Stimulated activated naive CD8-positive, alpha-beta T cell treated with anti-CD3 and anti-CD28 coated beads, Interleukin-15, Interleukin-2, amounts not matched to agents 100 ng/mL and 50 ng/mL, for 24 hours (primary cell): ENCODE data around the gene GPN3.
"Not testable (repeated sequence)": the region's sequence is repeated elsewhere in the genome, so short reads cannot be mapped to it uniquely, and the experiment has no call there.

Source experiments
- H3K27ac Mint-ChIP-seq: one replicate; pipeline ENCODE4 v1.8.0; 2021; ENCODE audit warnings: mild to moderate bottlenecking, mixed read lengths
- H3K27me3 Mint-ChIP-seq: one replicate; pipeline ENCODE4 v1.8.0; 2021; ENCODE audit warnings: mixed read lengths
- H3K36me3 Mint-ChIP-seq: one replicate; pipeline ENCODE4 v1.8.0; 2021; ENCODE audit warnings: low read depth, mixed read lengths
- H3K4me1 Mint-ChIP-seq: one replicate; pipeline ENCODE4 v1.8.0; 2021; ENCODE audit warnings: low read depth, mixed read lengths
- H3K4me3 Mint-ChIP-seq: one replicate; pipeline ENCODE4 v1.8.0; 2021; ENCODE audit warnings: mild to moderate bottlenecking, mixed read lengths
- H3K9me3 Mint-ChIP-seq: one replicate; pipeline ENCODE4 v1.8.0; 2021; ENCODE audit warnings: mixed read lengths

Gene GPN3

GRCh38 chr12:110468214-110469048 is at the start of gene GPN3, which contains the start of gene FAM216A:
TSS of gene GPN3 (minus strand) at chr12:110468257. CDS start at chr12:110468203, 54 bp downstream.
TSS of gene FAM216A (plus strand) at chr12:110468845. CDS start at chr12:110468876, 31 bp downstream.
- Mint-ChIP-seq H3K4me3 (peak within 1 kb of the TSS; percentile 97), H3K36me3 (peaks cover 47% of the 10 kb centered on the region), H3K27ac (peak within 1 kb of the TSS; percentile 100), H3K27me3 (no peaks in the 10 kb centered on the region), H3K4me1 (peaks cover 52% of the 10 kb centered on the region), H3K9me3 (no peaks in the 10 kb centered on the region)

- H3K4me1 Mint-ChIP-seq = no peaks in the 10 kb centered on the region
- no peak overlapping the region for H3K4me3 Mint-ChIP-seq
- H3K9me3 Mint-ChIP-seq = no peaks in the 10 kb centered on the region
- no peaks in the 10 kb centered on the region for H3K27me3 Mint-ChIP-seq
- no peak overlapping the region for H3K27ac Mint-ChIP-seq
- H3K36me3 Mint-ChIP-seq = no peaks in the 10 kb centered on the region
Measured at GRCh38 chr12:110516995-110517394, 48.9 kb upstream of the GPN3 start.

GRCh38 chr12:110514363-110514762 is 46.3 kb upstream of the GPN3 start:
- H3K9me3 Mint-ChIP-seq = no peaks in the 10 kb centered on the region
- H3K27ac Mint-ChIP-seq = no peak overlapping the region
- H3K36me3 Mint-ChIP-seq = no peaks in the 10 kb centered on the region
- no peaks in the 10 kb centered on the region for H3K4me1 Mint-ChIP-seq
- H3K27me3 Mint-ChIP-seq = no peaks in the 10 kb centered on the region
- no peak overlapping the region for H3K4me3 Mint-ChIP-seq

- Mint-ChIP-seq H3K4me3 (no peak overlapping the region), H3K27me3 (no peaks in the 10 kb centered on the region), H3K36me3 (no peaks in the 10 kb centered on the region), H3K9me3 (no peaks in the 10 kb centered on the region), H3K27ac (no peak overlapping the region), H3K4me1 (no peaks in the 10 kb centered on the region)
Measured at GRCh38 chr12:110513842-110514241, 45.8 kb upstream of the GPN3 start.

- Mint-ChIP-seq H3K27ac (no peak overlapping the region), H3K4me3 (no peak overlapping the region), H3K4me1 (no peaks in the 10 kb centered on the region), H3K27me3 (no peaks in the 10 kb centered on the region), H3K9me3 (no peaks in the 10 kb centered on the region), H3K36me3 (no peaks in the 10 kb centered on the region)
Measured at GRCh38 chr12:110508071-110508586, 40.1 kb upstream of the GPN3 start.

- Mint-ChIP-seq H3K4me3 (no peak overlapping the region), H3K9me3 (peaks cover 6% of the 10 kb centered on the region), H3K27ac (no peak overlapping the region), H3K4me1 (peaks cover 15% of the 10 kb centered on the region), H3K36me3 (peaks cover 14% of the 10 kb centered on the region), H3K27me3 (no peaks in the 10 kb centered on the region)
Measured at GRCh38 chr12:110505332-110505731, 37.3 kb upstream of the GPN3 start.

GRCh38 chr12:110503432-110503831 is 35.4 kb upstream of the GPN3 start:
- peaks cover 34% of the 10 kb centered on the region for H3K4me1 Mint-ChIP-seq

GRCh38 chr12:110501752-110502738 is 34.0 kb upstream of the GPN3 start, which contains the start of the genes RAD9B and VPS29:
TSS of gene RAD9B (plus strand) at chr12:110502331. CDS start at chr12:110502338, 7 bp downstream.
TSS of gene VPS29 (minus strand) at chr12:110502111. CDS start at chr12:110502051, 60 bp downstream.
- peak within 1 kb of the TSS; percentile 95 for H3K27ac Mint-ChIP-seq
- peak within 1 kb of the TSS; percentile 91 for H3K4me3 Mint-ChIP-seq
- peaks cover 38% of the 10 kb centered on the region for H3K4me1 Mint-ChIP-seq
- H3K27me3 Mint-ChIP-seq = no peaks in the 10 kb centered on the region
- peaks cover 6% of the 10 kb centered on the region for H3K9me3 Mint-ChIP-seq
- H3K36me3 Mint-ChIP-seq = peaks cover 25% of the 10 kb centered on the region

More at GRCh38 chr12:110503432-110503831, 35.4 kb upstream of the GPN3 start:
- Mint-ChIP-seq H3K4me3 (no peak overlapping the region), H3K36me3 (peaks cover 25% of the 10 kb centered on the region), H3K9me3 (peaks cover 6% of the 10 kb centered on the region), H3K27me3 (no peaks in the 10 kb centered on the region), H3K27ac (peak overlapping the region; percentile 34)

GRCh38 chr12:110501399-110501751 is 33.3 kb upstream of the GPN3 start:
- Mint-ChIP-seq H3K27ac (peak overlapping the region; percentile 95), H3K27me3 (no peaks in the 10 kb centered on the region), H3K9me3 (peaks cover 6% of the 10 kb centered on the region), H3K4me1 (peaks cover 38% of the 10 kb centered on the region), H3K4me3 (peak overlapping the region; percentile 91), H3K36me3 (peaks cover 29% of the 10 kb centered on the region)

GRCh38 chr12:110498984-110499706 is 31.1 kb upstream of the GPN3 start:
- peaks cover 6% of the 10 kb centered on the region for H3K9me3 Mint-ChIP-seq
- peak overlapping the region; percentile 49 for H3K4me3 Mint-ChIP-seq
- no peaks in the 10 kb centered on the region for H3K27me3 Mint-ChIP-seq
- peaks cover 40% of the 10 kb centered on the region for H3K36me3 Mint-ChIP-seq
- peaks cover 38% of the 10 kb centered on the region for H3K4me1 Mint-ChIP-seq
- H3K27ac Mint-ChIP-seq = peak overlapping the region; percentile 42

GRCh38 chr12:110475426-110475825 is 7.4 kb upstream of the GPN3 start:
- Mint-ChIP-seq H3K27me3 (no peaks in the 10 kb centered on the region), H3K36me3 (peaks cover 32% of the 10 kb centered on the region), H3K27ac (no peak overlapping the region), H3K9me3 (no peaks in the 10 kb centered on the region), H3K4me1 (peaks cover 8% of the 10 kb centered on the region), H3K4me3 (no peak overlapping the region)

- Mint-ChIP-seq H3K4me3 (peak overlapping the region; percentile 97), H3K9me3 (no peaks in the 10 kb centered on the region), H3K27me3 (no peaks in the 10 kb centered on the region), H3K4me1 (peaks cover 52% of the 10 kb centered on the region), H3K27ac (peak overlapping the region; percentile 100), H3K36me3 (peaks cover 48% of the 10 kb centered on the region)
Measured at GRCh38 chr12:110467847-110468213, 227 bp downstream of the GPN3 start.

GRCh38 chr12:110466791-110467190 is 1.3 kb downstream of the GPN3 start:
- H3K27me3 Mint-ChIP-seq = no peaks in the 10 kb centered on the region
- H3K27ac Mint-ChIP-seq = no peak overlapping the region
- H3K4me3 Mint-ChIP-seq = peak overlapping the region; percentile 97
- H3K36me3 Mint-ChIP-seq = peaks cover 52% of the 10 kb centered on the region
- no peaks in the 10 kb centered on the region for H3K9me3 Mint-ChIP-seq
- H3K4me1 Mint-ChIP-seq = peaks cover 52% of the 10 kb centered on the region

GRCh38 chr12:110465765-110466164 is 2.3 kb downstream of the GPN3 start:
- peaks cover 47% of the 10 kb centered on the region for H3K4me1 Mint-ChIP-seq
- H3K4me3 Mint-ChIP-seq, H3K27ac Mint-ChIP-seq, H3K9me3 Mint-ChIP-seq, H3K27me3 Mint-ChIP-seq: not testable (repeated sequence)
- peaks cover 54% of the 10 kb centered on the region for H3K36me3 Mint-ChIP-seq
